Natural killer cell treated with Interleukin-12 subunit alpha and Interleukin-12 subunit beta and Interleukin-15 and Interleukin-18, amount 100 ng/mL, for 72 hours (primary cell): ENCODE results near the gene PKP4. TPM values are rescaled to one million over a fixed set of nuclear protein-coding genes. Genes with fewer than 3 reads are reported as not detected.
A peak's percentile ranks its signal among the peaks of the same experiment; 100 is the strongest.
"Not testable (repeated sequence)": the region's sequence is repeated elsewhere in the genome, so short reads cannot be mapped to it uniquely, and the experiment has no call there.

ENCODE experiments used
- ATAC-seq, 2 donors: fragments of 150-1000 bp; cut with Tn5 transposase in 1 of 2; sonication (Bioruptor Pico), chemical (Tn5 transposase) in 1 of 2; 2 replicates each; pipeline ENCODE4 v1.10.0; 2021
- DNase-seq: peaks from one replicate; pipeline ENCODE4 v3.0.0; 2022; ENCODE audit warnings: low spot score
- H3K27ac Mint-ChIP-seq, 2 donors: 1 replicate in 1 of 2; 2 replicates in 1 of 2; pipeline ENCODE4 v1.8.0; 2022; ENCODE audit warnings: mixed read lengths in 2 of 2, mild to moderate bottlenecking in 1 of 2, moderate library complexity in 1 of 2
- H3K27me3 Mint-ChIP-seq, 2 donors: 1 replicate in 1 of 2; 2 replicates in 1 of 2; pipeline ENCODE4 v1.8.0; 2022; ENCODE audit warnings: mixed read lengths in 2 of 2
- H3K36me3 Mint-ChIP-seq: one replicate; pipeline ENCODE4 v1.8.0; 2022; ENCODE audit warnings: mixed read lengths
- H3K4me1 Mint-ChIP-seq, 2 donors: 1 replicate in 1 of 2; 2 replicates in 1 of 2; pipeline ENCODE4 v1.8.0; 2022; ENCODE audit warnings: low read depth in 2 of 2, mixed read lengths in 2 of 2, mild to moderate bottlenecking in 1 of 2
- H3K4me3 Mint-ChIP-seq: one replicate; pipeline ENCODE4 v1.8.0; 2022; ENCODE audit warnings: mixed read lengths
- H3K9me3 Mint-ChIP-seq: 2 replicates; pipeline ENCODE4 v1.8.0; 2022; ENCODE audit warnings: mixed read lengths
- total RNA-seq, 2 donors: library from RNA; stranded (reverse); gene quantifications; one replicate each; pipeline ENCODE4 v1.2.3, GENCODE V29; 2022

The PKP4 gene, protein sequence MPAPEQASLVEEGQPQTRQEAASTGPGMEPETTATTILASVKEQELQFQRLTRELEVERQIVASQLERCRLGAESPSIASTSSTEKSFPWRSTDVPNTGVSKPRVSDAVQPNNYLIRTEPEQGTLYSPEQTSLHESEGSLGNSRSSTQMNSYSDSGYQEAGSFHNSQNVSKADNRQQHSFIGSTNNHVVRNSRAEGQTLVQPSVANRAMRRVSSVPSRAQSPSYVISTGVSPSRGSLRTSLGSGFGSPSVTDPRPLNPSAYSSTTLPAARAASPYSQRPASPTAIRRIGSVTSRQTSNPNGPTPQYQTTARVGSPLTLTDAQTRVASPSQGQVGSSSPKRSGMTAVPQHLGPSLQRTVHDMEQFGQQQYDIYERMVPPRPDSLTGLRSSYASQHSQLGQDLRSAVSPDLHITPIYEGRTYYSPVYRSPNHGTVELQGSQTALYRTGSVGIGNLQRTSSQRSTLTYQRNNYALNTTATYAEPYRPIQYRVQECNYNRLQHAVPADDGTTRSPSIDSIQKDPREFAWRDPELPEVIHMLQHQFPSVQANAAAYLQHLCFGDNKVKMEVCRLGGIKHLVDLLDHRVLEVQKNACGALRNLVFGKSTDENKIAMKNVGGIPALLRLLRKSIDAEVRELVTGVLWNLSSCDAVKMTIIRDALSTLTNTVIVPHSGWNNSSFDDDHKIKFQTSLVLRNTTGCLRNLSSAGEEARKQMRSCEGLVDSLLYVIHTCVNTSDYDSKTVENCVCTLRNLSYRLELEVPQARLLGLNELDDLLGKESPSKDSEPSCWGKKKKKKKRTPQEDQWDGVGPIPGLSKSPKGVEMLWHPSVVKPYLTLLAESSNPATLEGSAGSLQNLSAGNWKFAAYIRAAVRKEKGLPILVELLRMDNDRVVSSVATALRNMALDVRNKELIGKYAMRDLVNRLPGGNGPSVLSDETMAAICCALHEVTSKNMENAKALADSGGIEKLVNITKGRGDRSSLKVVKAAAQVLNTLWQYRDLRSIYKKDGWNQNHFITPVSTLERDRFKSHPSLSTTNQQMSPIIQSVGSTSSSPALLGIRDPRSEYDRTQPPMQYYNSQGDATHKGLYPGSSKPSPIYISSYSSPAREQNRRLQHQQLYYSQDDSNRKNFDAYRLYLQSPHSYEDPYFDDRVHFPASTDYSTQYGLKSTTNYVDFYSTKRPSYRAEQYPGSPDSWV
- total RNA-seq: 10 to 100 TPM; 16.9 to 54.4 TPM

DNA sequence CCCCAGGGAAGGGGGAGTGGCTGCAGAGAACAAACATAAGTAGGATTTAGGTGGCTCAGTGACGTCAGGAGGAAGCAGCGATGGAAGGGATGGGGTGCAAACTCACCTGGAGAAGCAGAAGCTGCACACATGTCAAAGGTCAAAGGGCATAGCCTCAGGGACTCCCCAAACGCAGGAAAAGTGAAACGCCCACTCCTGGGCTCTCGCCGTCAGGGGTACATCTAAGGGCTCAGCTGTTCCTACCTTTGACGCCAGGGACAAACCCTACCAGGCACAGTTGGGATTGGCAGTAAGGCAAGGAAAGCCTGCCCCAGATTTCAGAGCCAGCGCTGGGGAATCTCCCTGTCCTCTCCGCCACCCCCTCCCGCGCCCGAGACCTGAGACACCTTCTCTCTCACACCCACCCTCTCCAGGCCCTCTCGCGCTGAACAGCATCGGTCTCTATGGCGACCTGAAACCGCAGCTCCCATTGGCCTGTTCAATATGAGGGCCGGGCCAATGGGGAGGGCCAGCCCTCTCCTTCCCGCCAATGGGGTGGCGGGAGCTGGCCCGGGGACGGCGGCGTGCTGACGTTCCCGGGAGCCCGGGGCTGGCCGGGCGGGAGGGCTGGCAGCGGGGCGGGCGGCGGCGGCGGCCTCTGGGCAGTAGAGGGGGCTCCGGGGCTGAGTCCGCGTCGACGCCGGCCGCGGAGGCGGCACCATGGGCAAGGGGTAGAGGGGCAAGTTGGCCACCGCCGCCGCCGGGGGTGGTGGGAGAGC, at the start of gene PKP4, which contains the start of gene CCDC148:
Gene PKP4, plus strand, starts transcription at position 644 of the 758 bp plus-strand sequence. CDS start 76,233 bp downstream, outside the sequence.
Gene CCDC148, minus strand, starts transcription at position 445 of the 758 bp plus-strand sequence. Its CDS starts 314 bp downstream, at position 131.
- Mint-ChIP-seq H3K36me3 (no peaks in the 10 kb centered on the region), H3K9me3 (no peaks in the 10 kb centered on the region), H3K4me1 (peaks cover 13 to 19% of the 10 kb centered on the region in 2 donors), H3K4me3 (peak within 1 kb of the TSS; percentile 92), H3K27ac (peak within 1 kb of the TSS; percentile 53 to 82), H3K27me3 (peaks cover 26 to 32% of the 10 kb centered on the region in 2 donors)
- peak; percentile 97 to 98 for ATAC-seq
- peak; percentile 93 for DNase-seq

DNA sequence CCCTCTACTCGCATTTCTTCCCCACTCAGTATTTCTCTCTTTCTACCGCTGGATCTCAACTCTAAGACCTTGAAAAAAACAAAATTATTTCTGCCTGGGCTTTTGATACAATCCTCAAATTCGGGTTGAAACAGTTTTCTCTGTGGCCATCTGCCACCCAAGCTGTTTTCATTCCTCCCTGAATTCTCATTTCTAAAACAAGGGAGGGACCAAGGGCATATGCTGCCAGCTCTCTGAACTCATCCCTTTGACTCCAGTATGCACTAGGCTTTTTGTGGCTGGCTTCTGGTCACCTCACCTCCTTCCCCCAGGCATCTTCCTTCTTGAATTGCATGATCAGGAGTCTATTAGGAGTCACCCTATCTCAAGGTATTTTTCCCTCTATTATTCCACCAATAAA, 49.7 kb upstream of the PKP4 start:
- no peak overlapping the region for H3K27ac Mint-ChIP-seq
- peaks cover 11% of the 10 kb centered on the region for H3K36me3 Mint-ChIP-seq
- peaks cover 7% of the 10 kb centered on the region for H3K9me3 Mint-ChIP-seq
- H3K4me1 Mint-ChIP-seq: no peaks in the 10 kb centered on the region
- DNase-seq: no peak
- no peak overlapping the region for H3K4me3 Mint-ChIP-seq
- peaks cover 14 to 25% of the 10 kb centered on the region in 2 donors for H3K27me3 Mint-ChIP-seq
- ATAC-seq: no peak

DNA sequence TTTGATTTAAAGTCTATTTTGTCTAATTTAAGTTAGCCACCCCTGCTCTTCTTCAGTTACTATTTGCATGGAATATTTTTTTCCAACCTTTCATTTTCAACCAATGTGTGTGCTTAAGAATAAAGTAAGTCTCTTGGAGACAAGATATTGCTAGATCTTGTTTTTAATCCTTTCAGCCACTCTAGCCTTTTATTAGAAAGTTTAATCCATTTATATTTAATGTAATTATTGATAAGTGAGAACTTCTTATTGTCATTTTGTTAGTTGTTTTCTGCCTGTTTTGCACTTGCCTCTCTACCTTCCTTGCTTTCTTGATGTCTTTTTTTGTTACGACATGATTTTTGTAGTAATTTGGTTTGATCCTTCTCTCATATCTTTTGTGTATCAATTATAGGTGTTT, 46.6 kb upstream of the PKP4 start:
- H3K27me3 Mint-ChIP-seq: peaks cover 14 to 18% of the 10 kb centered on the region in 2 donors
- H3K9me3 Mint-ChIP-seq: peaks cover 7% of the 10 kb centered on the region
- H3K4me1 Mint-ChIP-seq: no peaks in the 10 kb centered on the region
- DNase-seq: no peak
- no peak overlapping the region for H3K4me3 Mint-ChIP-seq
- H3K27ac Mint-ChIP-seq: no peak overlapping the region
- ATAC-seq: no peak
- H3K36me3 Mint-ChIP-seq: peaks cover 11% of the 10 kb centered on the region

DNA sequence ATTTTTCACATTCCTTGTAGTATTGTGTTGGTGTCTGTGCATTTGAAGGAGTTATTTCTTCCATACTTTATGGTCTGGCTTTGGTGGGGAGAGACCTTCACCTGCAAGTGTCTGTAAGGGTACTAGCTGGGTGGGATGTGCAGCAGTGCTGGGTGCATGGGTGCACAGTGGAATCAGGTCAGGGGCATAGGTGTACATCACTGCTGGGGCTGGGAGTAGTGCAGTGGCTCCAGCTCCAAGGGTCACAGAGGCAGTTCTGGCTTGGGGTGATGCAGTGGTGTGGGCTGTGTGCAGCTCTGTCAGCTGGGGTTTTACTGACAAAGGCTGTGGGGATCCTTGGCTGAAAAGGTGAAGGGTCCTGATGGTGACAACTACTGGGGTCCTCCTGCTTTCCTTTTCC, 45.0 kb upstream of the PKP4 start:
- H3K36me3 Mint-ChIP-seq: peaks cover 16% of the 10 kb centered on the region

GRCh38 chr2:158412206-158412605, 44.5 kb upstream of the PKP4 start:
- H3K36me3 Mint-ChIP-seq: peaks cover 16% of the 10 kb centered on the region
- peaks cover 12% of the 10 kb centered on the region for H3K9me3 Mint-ChIP-seq
- no peaks in the 10 kb centered on the region for H3K4me1 Mint-ChIP-seq
- no peak overlapping the region for H3K4me3 Mint-ChIP-seq
- no peak for ATAC-seq
- no peak overlapping the region for H3K27ac Mint-ChIP-seq
- DNase-seq: no peak
- peaks cover 10 to 19% of the 10 kb centered on the region in 2 donors for H3K27me3 Mint-ChIP-seq

More for the DNA sequence above, 45.0 kb upstream of the PKP4 start:
- peak in 1 of 2 donors; percentile 48 for ATAC-seq
- Mint-ChIP-seq H3K4me3 (no peak overlapping the region), H3K27ac (no peak overlapping the region), H3K27me3 (peaks cover 14 to 23% of the 10 kb centered on the region in 2 donors), H3K4me1 (no peaks in the 10 kb centered on the region), H3K9me3 (peaks cover 12% of the 10 kb centered on the region)
- no peak for DNase-seq

DNA sequence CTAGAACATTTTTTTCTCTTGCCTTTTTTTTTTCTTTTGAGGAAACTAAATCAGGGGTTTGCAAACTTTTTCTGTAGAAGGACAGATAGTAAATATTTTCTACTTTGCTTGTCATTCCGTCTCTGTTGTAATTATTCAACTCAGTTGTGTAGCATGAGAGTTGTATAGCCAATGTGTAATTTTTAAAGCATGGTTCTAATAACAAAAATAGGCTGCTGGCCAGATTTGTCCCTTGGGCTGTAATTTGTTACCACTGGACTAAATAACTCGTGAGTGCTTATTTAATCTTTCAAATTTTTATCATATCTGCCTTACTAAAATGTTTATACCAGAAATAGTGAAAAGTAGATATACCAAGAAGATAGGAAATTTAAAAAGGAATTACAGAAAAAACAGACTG, 43.2 kb upstream of the PKP4 start:
- peaks cover 14% of the 10 kb centered on the region for H3K9me3 Mint-ChIP-seq
- peaks cover 8 to 29% of the 10 kb centered on the region in 2 donors for H3K27me3 Mint-ChIP-seq
- no peak overlapping the region for H3K27ac Mint-ChIP-seq
- no peaks in the 10 kb centered on the region for H3K4me1 Mint-ChIP-seq
- DNase-seq (no peak), ATAC-seq (no peak)
- H3K36me3 Mint-ChIP-seq: peaks cover 16% of the 10 kb centered on the region
- no peak overlapping the region for H3K4me3 Mint-ChIP-seq

DNA sequence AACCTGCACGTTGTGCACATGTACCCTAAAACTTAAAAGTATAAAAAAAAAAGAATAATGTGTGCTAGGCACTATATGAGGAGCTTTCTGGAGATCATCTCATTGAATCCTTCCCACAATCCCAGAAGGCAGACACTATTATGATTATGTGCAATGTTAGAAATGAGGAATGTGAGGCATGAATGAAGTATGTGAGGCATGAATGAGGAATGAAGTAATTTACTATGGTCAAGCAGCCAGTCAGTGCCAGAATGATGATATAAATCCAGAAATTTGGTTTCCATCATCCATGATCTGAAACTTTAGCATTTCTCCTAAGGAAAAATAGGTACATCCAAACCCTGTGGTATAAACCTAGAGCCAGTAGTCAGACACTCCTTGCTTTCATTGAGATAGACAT, 42.2 kb upstream of the PKP4 start:
- Mint-ChIP-seq H3K9me3 (peaks cover 14% of the 10 kb centered on the region), H3K4me3 (no peak overlapping the region), H3K27ac (no peak overlapping the region), H3K27me3 (peaks cover 10 to 33% of the 10 kb centered on the region in 2 donors), H3K36me3 (peaks cover 16% of the 10 kb centered on the region), H3K4me1 (no peaks in the 10 kb centered on the region)
- ATAC-seq (no peak), DNase-seq (no peak)

DNA sequence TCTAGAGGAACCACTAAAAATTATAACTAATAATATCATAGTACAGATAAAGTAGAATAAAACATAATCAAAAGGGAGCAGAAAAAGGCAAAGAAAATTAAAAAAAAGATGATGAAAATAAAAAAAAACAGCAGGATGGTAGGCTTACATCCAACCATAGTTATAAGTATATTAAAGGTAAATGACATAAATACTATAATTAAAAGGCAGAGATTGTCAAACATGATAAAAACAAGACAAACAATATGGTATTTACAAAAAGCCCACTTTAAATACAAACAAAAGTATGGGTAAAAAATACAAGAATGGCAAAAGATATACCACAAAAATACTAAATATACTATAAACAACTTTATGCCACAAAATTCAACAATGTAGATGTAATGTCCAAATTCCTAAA, 24.6 kb upstream of the PKP4 start:
- H3K4me3 Mint-ChIP-seq: no peak overlapping the region
- H3K27me3 Mint-ChIP-seq: peaks cover 11 to 52% of the 10 kb centered on the region in 2 donors
- no peak overlapping the region for H3K27ac Mint-ChIP-seq
- ATAC-seq: no peak
- H3K9me3 Mint-ChIP-seq: peaks cover 6% of the 10 kb centered on the region
- peaks cover 23% of the 10 kb centered on the region for H3K36me3 Mint-ChIP-seq
- no peaks in the 10 kb centered on the region for H3K4me1 Mint-ChIP-seq
- no peak for DNase-seq

DNA sequence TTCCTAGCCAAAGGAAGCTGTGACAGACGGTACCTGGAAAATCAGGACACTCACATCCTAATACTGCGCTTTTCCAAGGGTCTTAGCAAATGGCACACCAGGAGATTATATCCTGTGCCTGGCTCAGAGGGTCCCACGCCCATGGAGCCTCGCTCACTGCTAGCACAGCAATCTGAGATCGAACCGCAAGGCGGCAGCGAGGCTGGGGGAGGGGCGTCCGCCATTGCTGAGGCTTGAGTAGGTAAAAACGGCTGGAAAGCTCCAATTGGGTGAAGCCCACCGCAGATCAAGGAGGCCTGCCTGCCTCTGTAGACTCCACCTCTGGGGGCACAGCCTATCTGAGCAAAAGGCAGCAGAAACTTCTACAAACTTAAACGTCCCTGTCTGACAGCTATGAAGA, 23.0 kb upstream of the PKP4 start:
- H3K36me3 Mint-ChIP-seq: peaks cover 16% of the 10 kb centered on the region
- not testable (repeated sequence) for DNase-seq, ATAC-seq, H3K4me3 Mint-ChIP-seq, H3K9me3 Mint-ChIP-seq, H3K27ac Mint-ChIP-seq, H3K4me1 Mint-ChIP-seq
- peaks cover 6 to 41% of the 10 kb centered on the region in 2 donors for H3K27me3 Mint-ChIP-seq

DNA sequence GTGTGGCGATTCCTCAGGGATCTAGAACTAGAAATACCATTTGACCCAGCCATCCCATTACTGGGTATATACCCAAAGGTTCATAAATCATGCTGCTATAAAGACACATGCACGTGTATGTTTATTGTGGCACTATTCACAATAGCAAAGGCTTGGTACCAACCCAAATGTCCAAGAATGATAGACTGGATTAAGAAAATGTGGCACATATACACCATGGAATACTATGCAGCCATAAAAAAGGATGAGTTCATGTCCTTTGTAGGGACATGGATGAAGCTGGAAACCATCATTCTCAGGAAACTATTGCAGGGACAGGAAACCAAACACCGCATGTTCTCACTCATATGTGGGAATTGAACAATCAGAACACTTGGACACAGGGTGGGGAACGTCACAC, 17.7 kb upstream of the PKP4 start:
- not testable (repeated sequence) for H3K4me3 Mint-ChIP-seq, H3K9me3 Mint-ChIP-seq, H3K27ac Mint-ChIP-seq, H3K4me1 Mint-ChIP-seq, ATAC-seq, H3K36me3 Mint-ChIP-seq, DNase-seq
- H3K27me3 Mint-ChIP-seq: peaks cover 12 to 25% of the 10 kb centered on the region in 2 donors

DNA sequence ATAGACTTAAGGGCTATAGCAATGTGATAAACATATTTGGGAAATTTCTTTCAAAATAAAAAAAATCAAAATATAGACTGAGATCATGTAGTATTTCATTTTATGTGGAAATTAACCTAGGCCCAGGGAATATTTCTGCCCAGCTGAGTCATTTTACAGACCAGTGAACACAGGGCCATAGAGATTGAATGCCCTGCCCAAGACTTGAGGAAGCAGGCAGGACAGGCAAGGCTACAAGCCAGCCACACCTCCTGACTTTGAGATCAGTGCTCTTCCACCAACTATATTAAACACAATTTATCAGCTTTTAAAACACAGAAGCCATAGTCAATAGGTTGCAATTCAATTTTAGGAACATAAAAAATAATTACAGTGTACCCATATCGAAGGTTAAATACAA, 13.1 kb upstream of the PKP4 start:
- ATAC-seq (no peak), DNase-seq (no peak)
- Mint-ChIP-seq H3K36me3 (no peaks in the 10 kb centered on the region), H3K4me3 (no peak overlapping the region), H3K9me3 (no peaks in the 10 kb centered on the region), H3K4me1 (no peaks in the 10 kb centered on the region), H3K27me3 (peaks cover 5 to 6% of the 10 kb centered on the region in 2 donors), H3K27ac (no peak overlapping the region)

GRCh38 chr2:158457092-158457825, 507 bp downstream of the PKP4 start:
- peak overlapping the region; percentile 53 to 82 for H3K27ac Mint-ChIP-seq
- H3K4me3 Mint-ChIP-seq: peak overlapping the region; percentile 92
- peaks cover 13 to 19% of the 10 kb centered on the region in 2 donors for H3K4me1 Mint-ChIP-seq
- H3K36me3 Mint-ChIP-seq: no peaks in the 10 kb centered on the region
- DNase-seq (peak; percentile 66), ATAC-seq (peak; percentile 63 to 64)
- H3K27me3 Mint-ChIP-seq: peaks cover 20 to 26% of the 10 kb centered on the region in 2 donors
- no peaks in the 10 kb centered on the region for H3K9me3 Mint-ChIP-seq
